Esophagus squamous epithelium (tissue), 5 donors: ENCODE data around the gene NIFK. TPM values are rescaled to one million over a fixed set of nuclear protein-coding genes. Genes with fewer than 3 reads are reported as not detected.

Experiments
- DNase-seq: peaks from one replicate; lab custom pipeline; 2025; lab: John Stamatoyannopoulos, UW
- H3K27ac ChIP-seq, 4 donors: fragments of 200-600 bp; sonication (generic); one replicate each; pipeline ENCODE4 v1.5.1; 2016 to 2019; ENCODE audit warnings: mild to moderate bottlenecking in 1 of 4
- H3K27me3 ChIP-seq, 4 donors: fragments of 200-600 bp; sonication (generic); 1 replicate in 3 of 4; 2 replicates in 1 of 4; pipeline versions ENCODE4 v1.5.1 to v1.6.0; 2017 to 2021; ENCODE audit warnings: antibody characterized with exemption in 1 of 4
- H3K36me3 ChIP-seq, 3 donors: fragments of 200-600 bp; sonication (generic); one replicate each; pipeline ENCODE4 v1.5.1; 2016 to 2019
- H3K4me1 ChIP-seq, 3 donors: fragments of 200-600 bp; sonication (generic); one replicate each; pipeline ENCODE4 v1.5.1; 2017 to 2019
- H3K4me3 ChIP-seq, 4 donors: fragments of 200-600 bp; sonication (generic); 1 replicate in 3 of 4; 2 replicates in 1 of 4; pipeline ENCODE4 v1.5.1; 2016 to 2019; ENCODE audit warnings: mild to moderate bottlenecking in 2 of 4, moderate library complexity in 1 of 4
- H3K9me3 ChIP-seq, 3 donors: fragments of 200-600 bp; sonication (generic); one replicate each; pipeline ENCODE4 v1.5.1; 2016 to 2019
- POLR2A ChIP-seq, 4 donors: fragments of 450-650 bp; IDR thresholded peaks; one replicate each; pipeline ENCODE4 v1.6.1; 2017; ENCODE audit warnings: antibody characterized with exemption in 4 of 4, mild to moderate bottlenecking in 4 of 4, moderate library complexity in 3 of 4
- WGBS, 2 donors: methylation state at CpG; one replicate each; pipeline ENCODE4 v1.1.5; 2018; 5-methylcytosine and 5-hydroxymethylcytosine counted together
- intact Hi-C: fragments of 100-400 bp; cut with DNase I; formaldehyde crosslinking; loops from one replicate; pipeline ENCODE4 v1.15.0; 2022
- total RNA-seq, 4 donors: library from RNA; depleted of rRNA; stranded (reverse); fragments of >200 nt; gene quantifications; one replicate each; pipeline ENCODE4 v1.1.0, GENCODE V29; 2016
- TF ChIP-seq, protein P1 (sequence below), 6 experiments: fragments of 450-650 bp in 4 of 6; fragments of 200-600 bp in 2 of 6; sonication (generic) in 2 of 6; IDR thresholded peaks; one replicate each; pipeline ENCODE4 v1.5.1; 2016 to 2019; ENCODE audit warnings: antibody characterized with exemption in 6 of 6, mild to moderate bottlenecking in 4 of 6, moderate library complexity in 4 of 6
- donor health status: DM: yes; HTN: yes; CAD: no.

NIFK gene
- total RNA-seq, 4 donors from 2014 or later, result 40.3 to 79.2 (median 57.1) TPM

- 38 to 53% methylated on average over 11 to 12 of the region's 12 CpGs for WGBS, 2 donors
- TF ChIP-seq, protein P1, sequence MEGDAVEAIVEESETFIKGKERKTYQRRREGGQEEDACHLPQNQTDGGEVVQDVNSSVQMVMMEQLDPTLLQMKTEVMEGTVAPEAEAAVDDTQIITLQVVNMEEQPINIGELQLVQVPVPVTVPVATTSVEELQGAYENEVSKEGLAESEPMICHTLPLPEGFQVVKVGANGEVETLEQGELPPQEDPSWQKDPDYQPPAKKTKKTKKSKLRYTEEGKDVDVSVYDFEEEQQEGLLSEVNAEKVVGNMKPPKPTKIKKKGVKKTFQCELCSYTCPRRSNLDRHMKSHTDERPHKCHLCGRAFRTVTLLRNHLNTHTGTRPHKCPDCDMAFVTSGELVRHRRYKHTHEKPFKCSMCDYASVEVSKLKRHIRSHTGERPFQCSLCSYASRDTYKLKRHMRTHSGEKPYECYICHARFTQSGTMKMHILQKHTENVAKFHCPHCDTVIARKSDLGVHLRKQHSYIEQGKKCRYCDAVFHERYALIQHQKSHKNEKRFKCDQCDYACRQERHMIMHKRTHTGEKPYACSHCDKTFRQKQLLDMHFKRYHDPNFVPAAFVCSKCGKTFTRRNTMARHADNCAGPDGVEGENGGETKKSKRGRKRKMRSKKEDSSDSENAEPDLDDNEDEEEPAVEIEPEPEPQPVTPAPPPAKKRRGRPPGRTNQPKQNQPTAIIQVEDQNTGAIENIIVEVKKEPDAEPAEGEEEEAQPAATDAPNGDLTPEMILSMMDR (IDR thresholded peaks at IDR 0.05), result no peak
- TF ChIP-seq POLR2A (IDR thresholded peaks at IDR 0.05), result no peak
- no peak overlapping the region for H3K27ac ChIP-seq
- H3K4me1 ChIP-seq, result no peaks in the 10 kb centered on the region
- H3K4me3 ChIP-seq, result no peak overlapping the region
- no peaks in the 10 kb centered on the region for H3K27me3 ChIP-seq
- H3K36me3 ChIP-seq, result no peaks in the 10 kb centered on the region
- no peaks in the 10 kb centered on the region for H3K9me3 ChIP-seq
- DNase-seq, result no peak
- intact Hi-C loops, result no loop called here
These were observed 40.4 kb upstream of the NIFK start for GRCh38 chr2:121776885-121777698.

- no peaks in the 10 kb centered on the region for H3K4me1 ChIP-seq
These were observed 39.7 kb upstream of the NIFK start for GRCh38 chr2:121776361-121776760.

DNA sequence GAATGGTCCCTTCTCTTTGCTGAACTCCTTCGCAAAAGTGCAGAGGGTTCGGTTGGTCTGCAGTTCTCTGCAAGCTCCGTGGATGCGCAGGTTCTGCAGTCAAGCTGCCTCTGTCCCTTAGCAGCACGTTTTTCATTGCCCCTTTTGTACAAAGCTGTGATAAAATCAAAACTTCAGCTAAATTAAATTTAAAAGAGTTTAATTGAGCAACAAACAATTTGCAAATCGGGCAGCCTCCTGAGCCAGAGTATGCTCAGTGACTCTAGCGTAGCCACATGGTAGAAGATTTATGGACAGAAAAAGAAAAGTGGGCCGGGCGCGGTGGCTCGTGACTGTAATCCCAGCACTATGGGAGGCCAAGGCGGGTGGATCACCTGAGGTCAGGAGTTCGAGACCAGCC, 37.6 kb upstream of the NIFK start:
- TF ChIP-seq, protein P1 (IDR thresholded peaks at IDR 0.05), result no peak
- TF ChIP-seq POLR2A (IDR thresholded peaks at IDR 0.05), result no peak
- WGBS, 2 donors, result 91% methylated on average over 13 of the region's 13 CpGs
- Histone ChIP-seq H3K4me1 (no peaks in the 10 kb centered on the region), H3K36me3 (peaks cover 0 to 13% (median 0%) of the 10 kb centered on the region in 3 donors), H3K27ac (no peak overlapping the region), H3K4me3 (no peak overlapping the region), H3K27me3 (no peaks in the 10 kb centered on the region), H3K9me3 (no peaks in the 10 kb centered on the region)
- intact Hi-C loops, result no loop called here
- no peak for DNase-seq

More at GRCh38 chr2:121776361-121776760, 39.7 kb upstream of the NIFK start:
- 67 to 72% methylated on average over 3 of the region's 3 CpGs for WGBS, 2 donors
- Histone ChIP-seq H3K9me3 (no peaks in the 10 kb centered on the region), H3K4me3 (no peak overlapping the region), H3K36me3 (no peaks in the 10 kb centered on the region), H3K27me3 (no peaks in the 10 kb centered on the region), H3K27ac (no peak overlapping the region)
- no peak for DNase-seq
- TF ChIP-seq, protein P1 (IDR thresholded peaks at IDR 0.05), result no peak
- no peak for TF ChIP-seq POLR2A (IDR thresholded peaks at IDR 0.05)
- intact Hi-C loops, result no loop called here

- WGBS, 2 donors, result 54 to 57% methylated on average over 6 of the region's 6 CpGs
These were observed 35.5 kb upstream of the NIFK start for GRCh38 chr2:121771976-121772742.

More at GRCh38 chr2:121771976-121772742, 35.5 kb upstream of the NIFK start:
- DNase-seq, result no peak
- Histone ChIP-seq H3K36me3 (peaks cover 0 to 34% (median 0%) of the 10 kb centered on the region in 3 donors), H3K4me3 (no peak overlapping the region), H3K27me3 (no peaks in the 10 kb centered on the region), H3K27ac (no peak overlapping the region), H3K9me3 (no peaks in the 10 kb centered on the region), H3K4me1 (no peaks in the 10 kb centered on the region)
- intact Hi-C loops, result no loop called here
- TF ChIP-seq, protein P1 (IDR thresholded peaks at IDR 0.05), result no peak
- no peak for TF ChIP-seq POLR2A (IDR thresholded peaks at IDR 0.05)
